Stimulated activated CD4-positive, alpha-beta T cell treated with anti-CD3 and anti-CD28 coated beads, TNF-alpha, amount 100 ng/mL, for 4 hours (primary cell): Measurements from ENCODE around the gene ST8SIA6.
"Not testable (repeated sequence)": the region's sequence is repeated elsewhere in the genome, so short reads cannot be mapped to it uniquely, and the experiment has no call there.

Experiments
- DNase-seq, 3 experiments: peaks; one replicate each; pipeline ENCODE4 v3.0.0-alpha.2; 2020; ENCODE audit warnings: low read depth in 3 of 3

ST8SIA6 gene

GRCh38 chr10:17457083-17457482, 2.7 kb upstream of the ST8SIA6 start:
- DNase-seq = no peak

DNA sequence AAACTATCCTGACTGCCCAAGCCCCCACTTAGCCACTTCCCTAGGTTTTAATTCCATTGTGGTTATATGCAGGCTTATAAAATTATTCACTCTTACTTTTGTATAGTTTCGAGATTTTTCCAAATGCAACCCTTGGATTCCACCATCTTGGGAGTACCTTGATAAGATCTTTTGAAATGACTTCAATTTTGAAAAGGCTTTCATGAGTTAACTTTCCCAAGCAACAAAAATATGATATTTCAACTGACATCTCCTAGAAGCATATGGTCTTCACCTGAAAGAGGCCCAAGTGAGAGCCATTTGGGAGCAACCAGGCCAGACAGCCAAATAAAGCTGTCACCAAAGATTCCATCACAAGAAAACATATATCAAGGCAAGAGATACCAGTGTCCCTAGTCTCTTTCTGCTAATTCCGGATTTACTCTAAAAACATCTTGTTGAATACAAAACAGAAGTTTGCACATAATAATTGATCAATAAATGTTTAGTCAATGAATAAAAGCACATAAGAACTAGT, 1.7 kb upstream of the ST8SIA6 start:
- DNase-seq = no peak

DNA sequence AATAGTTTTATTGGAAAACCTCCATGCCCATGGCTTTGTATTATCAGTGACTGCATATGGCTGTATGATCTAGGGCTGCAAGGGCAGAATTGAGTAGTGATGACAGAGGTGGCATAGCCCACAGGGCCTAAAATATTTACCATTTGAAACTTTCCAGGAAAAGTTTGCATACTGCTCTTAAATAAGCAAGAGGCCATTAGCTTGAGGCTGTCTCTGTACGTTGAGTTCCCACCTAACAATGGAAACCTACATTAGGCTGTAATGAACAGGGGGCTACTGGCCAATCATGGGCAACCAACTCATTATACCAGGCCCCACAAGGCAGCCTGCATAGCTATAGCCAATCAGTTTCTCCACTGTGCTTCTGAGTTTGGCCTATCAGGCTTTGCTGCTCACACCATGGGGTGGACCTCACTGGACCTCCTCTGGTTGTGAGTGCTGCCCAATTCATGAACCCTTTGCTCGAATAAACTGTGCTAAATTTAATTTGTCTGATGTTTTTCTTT, 673 bp upstream of the ST8SIA6 start:
- DNase-seq = no peak

DNA sequence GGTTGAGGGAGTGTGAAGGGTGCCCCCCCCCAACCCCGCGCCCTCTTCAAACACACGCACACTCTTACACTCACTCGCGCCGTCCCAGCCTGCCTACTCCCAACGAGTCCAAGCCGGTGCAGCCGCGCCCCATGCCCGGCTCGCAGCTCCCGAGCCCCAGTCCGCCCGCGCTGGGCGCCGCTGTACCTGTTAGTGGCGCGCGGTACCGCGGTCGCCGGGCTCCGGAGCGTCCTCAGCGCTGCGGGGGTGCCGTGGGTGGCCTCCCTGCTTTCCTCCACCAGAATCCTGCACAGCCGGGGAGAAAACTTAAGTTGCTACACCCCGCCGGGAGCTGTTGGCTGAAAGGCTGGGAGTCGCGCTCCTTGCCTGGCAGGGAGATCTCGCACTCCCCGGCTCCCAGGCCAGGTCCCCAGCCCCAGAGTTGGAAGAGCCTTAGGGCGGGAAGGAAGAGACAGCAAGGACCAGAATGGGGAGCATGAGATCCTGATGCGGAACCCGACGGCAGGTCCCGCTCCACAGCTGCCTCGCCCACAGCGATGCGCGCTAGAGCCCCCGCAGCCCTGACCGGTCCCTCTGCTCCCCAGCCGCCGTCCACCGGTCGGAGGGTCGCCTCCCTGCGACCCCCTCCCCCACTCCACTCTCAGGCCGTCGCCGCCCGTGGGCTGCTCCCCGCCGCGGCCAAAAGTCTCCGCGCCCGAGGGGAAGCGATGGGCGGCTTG, 863 bp downstream of the ST8SIA6 start:
- peak in 1 of 3 experiments; percentile 11 for DNase-seq

DNA sequence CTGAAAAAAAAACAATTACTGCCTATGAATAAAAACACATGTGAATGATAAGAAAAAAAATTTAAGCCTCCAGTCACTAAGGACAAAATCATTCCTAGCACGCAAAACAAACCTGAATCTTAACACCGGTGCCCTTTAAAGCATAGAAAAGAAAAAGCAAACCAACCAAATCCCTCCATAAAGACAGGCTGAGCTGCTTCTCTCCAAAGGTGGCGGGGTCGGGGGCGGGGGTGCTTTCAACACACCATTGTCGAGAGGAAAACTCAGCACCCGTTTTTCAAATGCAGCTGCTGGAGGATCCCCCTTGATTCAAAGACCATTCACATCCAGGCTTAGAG, 1.4 kb downstream of the ST8SIA6 start:
- no peak for DNase-seq

GRCh38 chr10:17452060-17452841, 2.1 kb downstream of the ST8SIA6 start:
- DNase-seq = no peak

GRCh38 chr10:17450024-17450423, 4.4 kb downstream of the ST8SIA6 start:
- DNase-seq = no peak

GRCh38 chr10:17445400-17445998, 8.9 kb downstream of the ST8SIA6 start:
- DNase-seq = no peak

- no peak for DNase-seq
These were observed 10.0 kb downstream of the ST8SIA6 start for GRCh38 chr10:17444388-17444714.

- no peak for DNase-seq
These were observed 10.5 kb downstream of the ST8SIA6 start for GRCh38 chr10:17443707-17444387.

DNA sequence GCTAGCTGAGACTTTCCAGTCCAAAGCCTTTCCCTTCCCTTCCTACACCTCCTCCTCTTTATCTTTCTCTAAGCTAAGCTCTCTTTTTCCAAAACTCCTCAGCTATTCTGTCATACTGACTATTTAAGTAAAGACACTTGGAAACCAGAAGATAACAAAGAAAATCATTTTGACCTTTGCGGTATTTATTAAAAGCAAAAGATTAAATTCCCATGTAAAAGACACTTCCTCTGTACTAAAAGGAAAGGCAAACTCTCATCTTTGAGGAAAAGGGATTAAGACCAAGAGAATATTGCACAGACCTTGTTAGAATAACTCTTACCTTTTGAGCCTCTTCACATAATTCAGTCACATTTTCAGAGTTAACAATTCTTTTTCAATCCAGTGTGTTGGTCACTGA, 15.8 kb downstream of the ST8SIA6 start:
- DNase-seq = no peak

DNA sequence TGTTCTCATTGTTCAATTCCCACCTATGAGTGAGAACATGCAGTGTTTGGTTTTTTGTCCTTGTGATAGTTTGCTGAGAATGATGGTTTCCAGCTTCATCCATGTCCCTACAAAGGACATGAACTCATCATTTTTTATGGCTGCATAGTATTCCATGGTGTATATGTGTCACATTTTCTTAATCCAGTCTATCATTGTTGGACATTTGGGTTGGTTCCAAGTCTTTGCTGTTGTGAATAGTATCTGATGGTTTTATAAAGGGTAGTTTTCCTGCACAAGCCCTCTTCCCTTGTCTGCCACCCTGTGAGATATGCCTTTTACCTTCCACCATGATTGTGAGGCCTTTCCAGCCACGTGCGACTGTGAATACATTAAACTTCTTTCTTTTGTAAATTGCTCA, 17.8 kb downstream of the ST8SIA6 start:
- DNase-seq = not testable (repeated sequence)

DNA sequence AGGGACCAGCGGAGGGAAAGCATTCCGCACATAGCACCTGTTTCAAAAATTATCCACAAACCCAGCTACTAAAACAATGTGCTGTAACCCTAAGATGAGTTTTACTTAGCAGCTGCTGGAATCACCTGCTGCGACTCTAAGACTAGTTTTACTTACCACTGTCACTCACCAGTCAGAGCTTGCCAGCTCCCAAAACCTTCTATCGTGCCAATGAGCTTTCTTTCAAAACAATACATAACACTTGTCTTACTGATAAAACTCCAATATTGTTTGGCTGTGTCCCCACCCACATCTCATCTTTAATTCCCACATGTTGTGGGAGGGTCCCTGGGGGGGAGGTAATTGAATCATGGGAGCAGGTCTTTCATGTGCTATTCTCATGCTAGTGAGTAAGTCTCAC, 18.4 kb downstream of the ST8SIA6 start:
- no peak for DNase-seq

DNA sequence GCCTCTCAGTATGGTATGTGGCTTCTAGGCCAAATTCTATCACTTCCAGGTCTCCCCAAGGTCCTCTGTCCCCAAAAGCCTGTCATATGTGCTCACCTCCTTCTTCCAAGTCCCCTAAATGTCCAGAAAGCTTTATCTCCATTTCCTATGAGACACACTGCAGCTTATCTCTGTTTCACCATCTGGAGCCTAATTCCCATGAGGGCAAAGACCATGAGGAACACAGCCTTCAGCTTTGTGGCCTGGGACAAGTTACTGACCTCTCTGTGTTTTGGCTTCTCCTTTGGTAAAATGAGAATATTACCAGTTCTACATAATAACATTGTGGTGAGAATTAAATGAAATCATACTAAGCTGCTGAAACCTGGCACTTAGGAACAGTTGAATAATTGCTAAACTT, 19.2 kb downstream of the ST8SIA6 start:
- DNase-seq = no peak

GRCh38 chr10:17432723-17433122, 21.7 kb downstream of the ST8SIA6 start:
- no peak for DNase-seq

- no peak for DNase-seq
These were observed 22.5 kb downstream of the ST8SIA6 start for GRCh38 chr10:17431871-17432311.

DNA sequence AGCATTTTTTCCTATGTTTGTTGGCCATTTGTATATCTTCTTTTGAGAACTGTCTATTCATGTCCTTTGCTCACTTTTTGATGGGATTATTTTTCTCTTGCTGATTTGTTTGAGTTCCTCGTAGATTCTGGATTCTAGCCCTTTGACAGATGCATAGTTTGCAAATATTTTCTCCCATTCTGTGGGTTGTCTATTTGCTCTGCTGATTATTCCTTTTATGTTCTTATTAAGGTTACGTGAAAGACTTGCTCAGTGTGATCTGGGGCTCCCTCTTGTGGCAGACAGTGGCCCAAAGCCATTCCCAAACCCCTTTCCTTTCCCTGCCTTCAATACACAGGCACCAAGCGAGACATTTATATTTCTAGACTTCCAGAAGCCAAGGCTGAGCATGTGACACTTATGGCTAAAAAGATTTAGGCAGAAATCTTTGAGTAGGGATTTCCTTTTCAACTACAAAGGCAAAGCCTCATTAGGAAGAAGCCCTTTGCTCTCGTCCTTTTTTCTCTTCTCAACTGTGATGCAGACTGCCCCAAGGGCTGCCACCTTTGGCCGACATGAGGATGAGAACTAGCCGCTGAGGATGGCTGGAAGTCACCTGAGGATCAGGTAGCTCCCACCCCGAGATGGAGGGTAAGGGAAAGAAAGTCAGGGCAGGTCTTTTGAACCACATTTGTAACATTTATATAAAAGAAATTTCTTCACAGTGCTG, 23.6 kb downstream of the ST8SIA6 start:
- DNase-seq = peak in 2 of 3 experiments; percentile 39 to 51

DNA sequence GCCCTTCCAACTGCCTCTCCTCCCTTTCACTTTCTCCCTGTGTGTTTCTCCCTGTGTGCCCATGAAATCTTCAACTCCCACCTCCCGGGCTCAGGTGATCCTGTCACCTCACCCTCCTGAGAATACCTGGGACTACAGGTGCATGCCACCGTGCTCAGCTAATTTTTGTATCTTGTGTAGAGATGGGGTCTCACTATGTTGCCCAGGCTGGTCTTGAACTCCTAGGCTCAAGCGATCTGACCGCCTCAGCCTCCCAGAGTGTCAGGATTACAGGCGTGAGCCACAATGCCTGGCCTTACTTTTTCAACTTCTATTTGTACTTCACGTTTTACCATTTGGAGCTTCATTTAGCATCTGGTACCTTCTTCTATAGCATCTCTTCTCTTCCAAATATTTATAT, 24.9 kb downstream of the ST8SIA6 start:
- DNase-seq = no peak

GRCh38 chr10:17428351-17429097, 25.9 kb downstream of the ST8SIA6 start:
- DNase-seq = peak in 2 of 3 experiments; percentile 37 to 47

DNA sequence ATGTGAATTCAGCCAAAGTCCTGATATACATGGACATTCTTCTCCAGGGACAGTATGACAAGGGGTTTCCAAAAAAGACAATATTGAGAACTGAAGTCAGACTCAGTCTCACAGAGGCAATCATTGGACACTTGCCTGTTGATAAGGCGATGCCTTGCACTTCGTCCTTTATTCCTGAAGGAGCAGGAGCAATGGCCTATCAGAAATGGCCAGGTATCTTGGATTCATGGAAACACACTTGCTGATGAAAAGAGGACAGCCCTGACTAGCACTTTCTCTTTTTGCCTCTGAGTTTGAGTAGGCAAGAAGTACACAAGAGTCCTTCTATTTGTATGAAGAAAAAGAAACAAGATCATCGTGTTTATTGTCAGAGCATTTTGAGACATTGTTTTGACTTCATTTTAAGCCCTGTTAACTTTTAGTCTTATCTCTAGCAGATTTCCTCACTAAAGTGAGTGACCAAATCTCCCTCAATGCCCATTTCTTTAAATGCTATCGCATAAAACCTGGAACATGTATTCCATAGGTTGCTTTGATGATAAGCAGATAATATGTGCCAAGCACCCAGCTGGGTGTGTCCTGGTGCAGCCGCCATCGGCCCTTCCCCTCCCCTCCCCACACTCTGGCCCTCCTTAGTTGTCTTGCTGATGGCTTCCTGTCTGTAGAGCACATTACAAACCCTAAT, 26.6 kb downstream of the ST8SIA6 start:
- DNase-seq = no peak
